ENCODE data around the gene TRPV3. TPM values are rescaled to one million over a fixed set of nuclear protein-coding genes. Genes with fewer than 3 reads are reported as not detected.

The TRPV3 gene
- total and polyA plus RNA-seq, 4 experiments from 2014 or later: 0.06 to 0.14 TPM; not detected in 2

- H3K4me1 ChIP-seq (ENCODE audit: insufficient read depth, low read length): peaks cover 17% of the 10 kb centered on the region
- Mint-ChIP-seq H3K27ac (peak overlapping the region in 5 of 7 donors; percentile 64 to 85 (median 77)), H3K27me3 (peaks cover 1 to 4% of the 10 kb centered on the region in 2 donors), H3K4me3 (peak overlapping the region in 1 of 8 donors; percentile 16), H3K9me3 (no peaks in the 10 kb centered on the region), H3K4me1 (peaks cover 7 to 17% (median 11%) of the 10 kb centered on the region in 4 donors), H3K36me3 (no peaks in the 10 kb centered on the region)
- intact Hi-C loops (cut with micrococcal nuclease): no loop called here
- no peak for DNase-seq
- H3K27ac ChIP-seq (ENCODE audit: low read depth, low read length): no peak overlapping the region
- no peaks in the 10 kb centered on the region for H3K27me3 ChIP-seq (ENCODE audit: insufficient read depth, low read length)
- no peaks in the 10 kb centered on the region for H3K9me3 ChIP-seq (ENCODE audit: control insufficient read depth in 1 of 2, low read length in 2 of 2)
- ChIA-PET POLR2A (ENCODE audit: partially characterized antibody) (interaction anchor here (1.3 kb wide), 1 partner anchor 24 kb away, joined by 3 read pairs; no protein-coding TSS in a partner anchor), CTCF (ENCODE audit: partially characterized antibody) (no interaction called here)
- H3K4me3 ChIP-seq (ENCODE audit: low read length in 2 of 2): no peak overlapping the region
- no peaks in the 10 kb centered on the region for H3K36me3 ChIP-seq (ENCODE audit: insufficient read depth, low read length)
Measured at GRCh38 chr17:3559270-3559645, 1.6 kb upstream of the TRPV3 start.

GRCh38 chr17:3558603-3559269 lies 1.1 kb upstream of the TRPV3 start:
- no peak overlapping the region for H3K4me3 ChIP-seq (ENCODE audit: low read length in 2 of 2)
- H3K9me3 Mint-ChIP-seq: no peaks in the 10 kb centered on the region
- no peaks in the 10 kb centered on the region for H3K9me3 ChIP-seq (ENCODE audit: control insufficient read depth in 1 of 2, low read length in 2 of 2)
- no peaks in the 10 kb centered on the region for H3K27me3 ChIP-seq (ENCODE audit: insufficient read depth, low read length)
- DNase-seq: peak; percentile 22 to 74 (median 53)
- POLR2A ChIA-PET (ENCODE audit: partially characterized antibody): interaction anchor here (1.3 kb wide), 1 partner anchor 24 kb away, joined by 3 read pairs; no protein-coding TSS in a partner anchor
- peak overlapping the region in 6 of 8 donors; percentile 16 to 65 (median 52) for H3K4me3 Mint-ChIP-seq
- H3K4me1 ChIP-seq (ENCODE audit: insufficient read depth, low read length): peaks cover 17% of the 10 kb centered on the region
- CTCF ChIA-PET (ENCODE audit: partially characterized antibody): no interaction called here
- H3K4me1 Mint-ChIP-seq: peaks cover 7 to 17% (median 11%) of the 10 kb centered on the region in 4 donors
- H3K36me3 ChIP-seq (ENCODE audit: insufficient read depth, low read length): no peaks in the 10 kb centered on the region
- H3K27ac ChIP-seq (ENCODE audit: low read depth, low read length): no peak overlapping the region
- H3K36me3 Mint-ChIP-seq: no peaks in the 10 kb centered on the region
- peak overlapping the region; percentile 70 to 91 (median 82) for H3K27ac Mint-ChIP-seq
- intact Hi-C loops (cut with micrococcal nuclease): no loop called here
- peaks cover 2 to 4% of the 10 kb centered on the region in 2 donors for H3K27me3 Mint-ChIP-seq

GRCh38 chr17:3556916-3557767 lies 470 bp downstream of the TRPV3 start:
- H3K27ac ChIP-seq (ENCODE audit: low read depth, low read length): no peak overlapping the region
- H3K36me3 Mint-ChIP-seq: no peaks in the 10 kb centered on the region
- intact Hi-C loops (cut with micrococcal nuclease): no loop called here
- H3K4me3 Mint-ChIP-seq: peak overlapping the region in 3 of 8 donors; percentile 47 to 58 (median 48)
- H3K4me1 ChIP-seq (ENCODE audit: insufficient read depth, low read length): peaks cover 17% of the 10 kb centered on the region
- H3K9me3 ChIP-seq (ENCODE audit: control insufficient read depth in 1 of 2, low read length in 2 of 2): no peaks in the 10 kb centered on the region
- ChIA-PET POLR2A (ENCODE audit: partially characterized antibody) (no interaction called here), CTCF (ENCODE audit: partially characterized antibody) (no interaction called here)
- H3K27me3 Mint-ChIP-seq: peaks cover 7 to 10% of the 10 kb centered on the region in 2 donors
- no peak for DNase-seq
- no peaks in the 10 kb centered on the region for H3K9me3 Mint-ChIP-seq
- H3K36me3 ChIP-seq (ENCODE audit: insufficient read depth, low read length): no peaks in the 10 kb centered on the region
- H3K4me1 Mint-ChIP-seq: peaks cover 7 to 17% (median 11%) of the 10 kb centered on the region in 4 donors
- no peaks in the 10 kb centered on the region for H3K27me3 ChIP-seq (ENCODE audit: insufficient read depth, low read length)
- peak overlapping the region in 1 of 7 donors; percentile 22 for H3K27ac Mint-ChIP-seq
- H3K4me3 ChIP-seq (ENCODE audit: low read length in 2 of 2): no peak overlapping the region

- no peaks in the 10 kb centered on the region for H3K27me3 ChIP-seq (ENCODE audit: insufficient read depth, low read length)
- Mint-ChIP-seq H3K9me3 (no peaks in the 10 kb centered on the region), H3K27ac (peak overlapping the region in 1 of 7 donors; percentile 13), H3K4me1 (peaks cover 7 to 17% (median 11%) of the 10 kb centered on the region in 4 donors), H3K4me3 (no peak overlapping the region), H3K27me3 (peaks cover 7 to 10% of the 10 kb centered on the region in 2 donors), H3K36me3 (no peaks in the 10 kb centered on the region)
- no peaks in the 10 kb centered on the region for H3K9me3 ChIP-seq (ENCODE audit: control insufficient read depth in 1 of 2, low read length in 2 of 2)
- no peak overlapping the region for H3K4me3 ChIP-seq (ENCODE audit: low read length in 2 of 2)
- H3K4me1 ChIP-seq (ENCODE audit: insufficient read depth, low read length): peaks cover 17% of the 10 kb centered on the region
- H3K27ac ChIP-seq (ENCODE audit: low read depth, low read length): no peak overlapping the region
- intact Hi-C loops (cut with micrococcal nuclease): no loop called here
- DNase-seq: no peak
- POLR2A ChIA-PET (ENCODE audit: partially characterized antibody): no interaction called here
- CTCF ChIA-PET (ENCODE audit: partially characterized antibody): no interaction called here
- H3K36me3 ChIP-seq (ENCODE audit: insufficient read depth, low read length): no peaks in the 10 kb centered on the region
Measured at GRCh38 chr17:3556239-3556915, 1.2 kb downstream of the TRPV3 start.

GRCh38 chr17:3555189-3555796 lies 2.3 kb downstream of the TRPV3 start:
- DNase-seq: no peak
- H3K36me3 Mint-ChIP-seq: no peaks in the 10 kb centered on the region
- peaks cover 17% of the 10 kb centered on the region for H3K4me1 ChIP-seq (ENCODE audit: insufficient read depth, low read length)
- intact Hi-C loops (cut with micrococcal nuclease): no loop called here
- no peak overlapping the region for H3K27ac Mint-ChIP-seq
- ChIA-PET POLR2A (ENCODE audit: partially characterized antibody) (no interaction called here), CTCF (ENCODE audit: partially characterized antibody) (no interaction called here)
- peak overlapping the region in 1 of 8 donors; percentile 39 for H3K4me3 Mint-ChIP-seq
- H3K9me3 ChIP-seq (ENCODE audit: control insufficient read depth in 1 of 2, low read length in 2 of 2): no peaks in the 10 kb centered on the region
- peaks cover 7 to 10% of the 10 kb centered on the region in 2 donors for H3K27me3 Mint-ChIP-seq
- no peak overlapping the region for H3K4me3 ChIP-seq (ENCODE audit: low read length in 2 of 2)
- no peaks in the 10 kb centered on the region for H3K27me3 ChIP-seq (ENCODE audit: insufficient read depth, low read length)
- peaks cover 7 to 17% (median 11%) of the 10 kb centered on the region in 4 donors for H3K4me1 Mint-ChIP-seq
- no peak overlapping the region for H3K27ac ChIP-seq (ENCODE audit: low read depth, low read length)
- no peaks in the 10 kb centered on the region for H3K9me3 Mint-ChIP-seq
- no peaks in the 10 kb centered on the region for H3K36me3 ChIP-seq (ENCODE audit: insufficient read depth, low read length)

GRCh38 chr17:3554440-3554839 lies 3.2 kb downstream of the TRPV3 start:
- H3K4me1 ChIP-seq (ENCODE audit: insufficient read depth, low read length): peaks cover 17% of the 10 kb centered on the region
- POLR2A ChIA-PET (ENCODE audit: partially characterized antibody): no interaction called here

More at GRCh38 chr17:3554440-3554839, 3.2 kb downstream of the TRPV3 start:
- no peaks in the 10 kb centered on the region for H3K36me3 ChIP-seq (ENCODE audit: insufficient read depth, low read length)
- Mint-ChIP-seq H3K27me3 (peaks cover 9 to 10% of the 10 kb centered on the region in 2 donors), H3K4me3 (no peak overlapping the region), H3K4me1 (peaks cover 7 to 17% (median 11%) of the 10 kb centered on the region in 4 donors), H3K36me3 (no peaks in the 10 kb centered on the region), H3K27ac (no peak overlapping the region), H3K9me3 (peaks cover 0 to 4% (median 0%) of the 10 kb centered on the region in 8 donors)
- H3K27me3 ChIP-seq (ENCODE audit: insufficient read depth, low read length): no peaks in the 10 kb centered on the region
- intact Hi-C loops (cut with micrococcal nuclease): no loop called here
- CTCF ChIA-PET (ENCODE audit: partially characterized antibody): no interaction called here
- H3K4me3 ChIP-seq (ENCODE audit: low read length in 2 of 2): no peak overlapping the region
- no peak overlapping the region for H3K27ac ChIP-seq (ENCODE audit: low read depth, low read length)
- no peaks in the 10 kb centered on the region for H3K9me3 ChIP-seq (ENCODE audit: control insufficient read depth in 1 of 2, low read length in 2 of 2)
- DNase-seq: no peak

All from CD4-positive, alpha-beta memory T cell (primary cell).